ENCODE results near the gene TAS1R2. TPM values are rescaled to one million over a fixed set of nuclear protein-coding genes. Genes with fewer than 3 reads are reported as not detected.

TAS1R2 gene
- total and polyA plus RNA-seq, 2 of the 8 experiments (the other 6 are each of a cell fraction or from before 2014, with no cell fraction given) = not detected

GRCh38 chr1:18883079-18883478, 23.6 kb upstream of the TAS1R2 start (continued):
- no peak for TF ChIP-seq CBX8 (IDR thresholded peaks at IDR 0.05; ENCODE audit: borderline replicate concordance, low read depth, low read length)
